ENCODE data around the gene ZNF778. TPM values are rescaled to one million over a fixed set of nuclear protein-coding genes. Genes with fewer than 3 reads are reported as not detected.
"Not testable (repeated sequence)": the region's sequence is repeated elsewhere in the genome, so short reads cannot be mapped to it uniquely, and the experiment has no call there.

The ZNF778 gene
- total and polyA plus RNA-seq, 10 of the 15 experiments (the other 5 are each of a cell fraction or from before 2014, with no cell fraction given) = 0.20 to 9.7 (median 4.1) TPM

DNA sequence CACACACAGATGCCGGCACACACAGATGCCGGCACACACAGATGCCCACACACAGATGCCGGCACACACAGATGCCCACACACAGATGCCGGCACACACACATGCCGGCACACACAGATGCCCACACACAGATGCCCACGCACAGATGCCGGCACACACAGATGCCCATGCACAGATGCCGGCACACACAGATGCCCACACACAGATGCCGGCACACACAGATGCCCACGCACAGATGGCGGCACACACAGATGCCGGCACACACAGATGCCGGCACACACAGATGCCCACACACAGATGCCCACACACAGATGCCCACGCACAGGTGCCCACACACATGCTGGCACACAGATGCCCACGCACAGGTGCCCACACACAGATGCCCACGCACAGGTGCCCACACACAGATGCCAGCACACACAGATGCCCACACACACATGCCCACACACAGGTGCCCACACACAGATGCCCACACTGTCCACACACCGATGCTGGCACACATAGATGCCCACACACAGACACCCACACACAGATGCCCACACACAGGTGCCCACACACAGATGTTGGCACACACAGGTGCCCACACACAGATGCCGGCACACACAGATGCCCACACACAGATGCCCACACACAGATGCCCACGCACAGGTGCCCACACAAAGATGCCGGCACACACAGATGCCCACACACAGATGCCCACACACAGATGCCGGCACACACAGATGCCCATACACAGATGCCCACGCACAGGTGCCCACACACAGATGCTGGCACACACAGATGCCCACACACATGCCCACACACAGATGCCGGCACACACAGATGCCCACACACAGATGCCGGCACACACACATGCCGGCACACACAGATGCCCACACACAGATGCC, 28.8 kb upstream of the ZNF778 start:
- H3K4me2 ChIP-seq (ENCODE audit: control insufficient read depth, insufficient read depth); BruUV-seq (replicated peaks); H3K9ac ChIP-seq (ENCODE audit: control insufficient read depth, insufficient read depth, low read length); H3K27me3 ChIP-seq (replicated peaks in 1 of 2; ENCODE audit: control insufficient read depth in 2 of 2, insufficient read depth in 2 of 2, low read length in 1 of 2); POLR2A ChIA-PET; H3K79me2 ChIP-seq (ENCODE audit: control insufficient read depth, insufficient read depth, low read length); ATAC-seq; intact Hi-C loops (cut with micrococcal nuclease; ENCODE audit: unreplicated experiment); H4K20me1 ChIP-seq (ENCODE audit: control insufficient read depth, insufficient read depth); SMC1A ChIA-PET (ENCODE audit: uncharacterized antibody, unreplicated experiment); H3K4me1 ChIP-seq (ENCODE audit: control insufficient read depth, insufficient read depth, low read length); FAIRE-seq; RAD21 ChIA-PET (ENCODE audit: unreplicated experiment); H3K4me3 ChIP-seq; H3K27ac ChIP-seq (ENCODE audit: control insufficient read depth, insufficient read depth); H3K36me3 ChIP-seq (ENCODE audit: control insufficient read depth in 2 of 2, insufficient read depth in 2 of 2, low read length in 1 of 2); DNase-seq (ENCODE audit: low read depth, low spot score); H2AFZ ChIP-seq (ENCODE audit: control insufficient read depth, low read depth, low read length); H3K9me3 ChIP-seq (replicated peaks; ENCODE audit: control insufficient read depth, insufficient read depth, low read length); in situ Hi-C loops (cut with MboI); CTCF ChIA-PET: not testable (repeated sequence)
- 83% methylated on average over 23 of the region's 25 CpGs for WGBS (ENCODE audit: insufficient coverage, insufficient replicate concordance, low lambda C conversion rate, missing lambda C conversion rate)

DNA sequence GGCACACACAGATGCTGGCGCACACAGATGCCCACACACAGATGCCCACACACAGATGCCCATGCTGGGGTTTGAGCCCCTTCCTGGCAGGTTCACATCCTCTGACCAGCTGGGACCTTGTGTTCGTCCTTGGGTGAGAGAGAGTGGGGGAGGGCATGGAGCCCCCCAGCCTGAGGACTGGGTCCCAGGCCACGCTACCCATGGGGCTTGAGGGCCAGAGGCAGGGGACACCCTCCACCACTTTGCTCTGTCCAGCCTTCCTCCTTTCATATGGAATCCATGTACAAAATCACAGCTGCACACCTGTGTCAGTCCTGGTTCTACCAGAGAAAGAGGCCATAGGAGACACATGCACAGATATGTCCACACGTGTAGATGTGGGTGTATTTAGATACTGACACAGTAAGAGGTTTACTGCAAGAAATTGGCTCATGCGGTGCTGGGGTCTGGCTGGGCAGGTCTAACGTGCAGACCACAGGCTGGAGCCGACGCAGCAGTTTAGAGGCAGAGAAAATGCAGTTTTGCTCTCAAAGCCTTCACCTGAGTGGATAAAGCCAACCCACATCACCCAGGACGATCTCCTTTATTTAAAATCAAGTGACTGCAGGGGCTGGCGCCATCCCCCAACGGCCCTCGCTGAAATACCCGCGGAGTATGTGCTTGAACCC, 28.0 kb upstream of the ZNF778 start:
- in situ Hi-C loops (cut with MboI) = no loop called here
- H3K4me1 ChIP-seq (ENCODE audit: control insufficient read depth, insufficient read depth, low read length) = no peaks in the 10 kb centered on the region
- H3K4me2 ChIP-seq (ENCODE audit: control insufficient read depth, insufficient read depth) = no peak overlapping the region
- no peaks in the 10 kb centered on the region for H3K9me3 ChIP-seq (replicated peaks; ENCODE audit: control insufficient read depth, insufficient read depth, low read length)
- no peak overlapping the region for H3K4me3 ChIP-seq
- H2AFZ ChIP-seq (ENCODE audit: control insufficient read depth, low read depth, low read length) = no peak overlapping the region
- CTCF ChIA-PET = no interaction called here
- no TSS peak for BruUV-seq (replicated peaks)
- H3K79me2 ChIP-seq (ENCODE audit: control insufficient read depth, insufficient read depth, low read length) = no peaks in the 10 kb centered on the region
- H3K27ac ChIP-seq (ENCODE audit: control insufficient read depth, insufficient read depth) = no peak overlapping the region
- TF ChIP-seq POLR2AphosphoS5 (IDR thresholded peaks at IDR 0.05; ENCODE audit: low read length) (no peak), ZNF207 (IDR thresholded peaks at IDR 0.05; ENCODE audit: borderline replicate concordance) (no peak), JUNB (IDR thresholded peaks at IDR 0.05) (no peak), SIX5 (IDR thresholded peaks at IDR 0.05; ENCODE audit: low read depth, low read length, severe bottlenecking) (no peak), ATF7 (IDR thresholded peaks at IDR 0.05; ENCODE audit: low read depth) (no peak), YY1 (IDR thresholded peaks at IDR 0.05; ENCODE audit: low read depth, low read length) (no peak), GATAD2B (conservative IDR thresholded peaks at IDR 0.05; ENCODE audit: low read depth) (no peak), MEF2B (IDR thresholded peaks at IDR 0.05; ENCODE audit: partially characterized antibody, poor library complexity, severe bottlenecking) (no peak)
- TF ChIP-seq, protein P1, sequence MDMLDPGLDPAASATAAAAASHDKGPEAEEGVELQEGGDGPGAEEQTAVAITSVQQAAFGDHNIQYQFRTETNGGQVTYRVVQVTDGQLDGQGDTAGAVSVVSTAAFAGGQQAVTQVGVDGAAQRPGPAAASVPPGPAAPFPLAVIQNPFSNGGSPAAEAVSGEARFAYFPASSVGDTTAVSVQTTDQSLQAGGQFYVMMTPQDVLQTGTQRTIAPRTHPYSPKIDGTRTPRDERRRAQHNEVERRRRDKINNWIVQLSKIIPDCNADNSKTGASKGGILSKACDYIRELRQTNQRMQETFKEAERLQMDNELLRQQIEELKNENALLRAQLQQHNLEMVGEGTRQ (IDR thresholded peaks at IDR 0.05; ENCODE audit: borderline replicate concordance, low read depth, low read length) = no peak
- TF ChIP-seq, protein P2, sequence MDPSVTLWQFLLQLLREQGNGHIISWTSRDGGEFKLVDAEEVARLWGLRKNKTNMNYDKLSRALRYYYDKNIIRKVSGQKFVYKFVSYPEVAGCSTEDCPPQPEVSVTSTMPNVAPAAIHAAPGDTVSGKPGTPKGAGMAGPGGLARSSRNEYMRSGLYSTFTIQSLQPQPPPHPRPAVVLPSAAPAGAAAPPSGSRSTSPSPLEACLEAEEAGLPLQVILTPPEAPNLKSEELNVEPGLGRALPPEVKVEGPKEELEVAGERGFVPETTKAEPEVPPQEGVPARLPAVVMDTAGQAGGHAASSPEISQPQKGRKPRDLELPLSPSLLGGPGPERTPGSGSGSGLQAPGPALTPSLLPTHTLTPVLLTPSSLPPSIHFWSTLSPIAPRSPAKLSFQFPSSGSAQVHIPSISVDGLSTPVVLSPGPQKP (IDR thresholded peaks at IDR 0.05; ENCODE audit: low read depth, low read length) = no peak
- no peaks in the 10 kb centered on the region for H3K36me3 ChIP-seq (ENCODE audit: control insufficient read depth in 2 of 2, insufficient read depth in 2 of 2, low read length in 1 of 2)
- SMC1A ChIA-PET (ENCODE audit: uncharacterized antibody, unreplicated experiment) = no interaction called here
- no peak overlapping the region for H3K9ac ChIP-seq (ENCODE audit: control insufficient read depth, insufficient read depth, low read length)
- no peaks in the 10 kb centered on the region for H4K20me1 ChIP-seq (ENCODE audit: control insufficient read depth, insufficient read depth)
- DNase-seq (ENCODE audit: low read depth, low spot score) (no peak), FAIRE-seq (no peak), ATAC-seq (no peak)
- RAD21 ChIA-PET (ENCODE audit: unreplicated experiment) = no interaction called here
- POLR2A ChIA-PET = no interaction called here
- intact Hi-C loops (cut with micrococcal nuclease; ENCODE audit: unreplicated experiment) = no loop called here
- no peaks in the 10 kb centered on the region for H3K27me3 ChIP-seq (replicated peaks in 1 of 2; ENCODE audit: control insufficient read depth in 2 of 2, insufficient read depth in 2 of 2, low read length in 1 of 2)
- 61% methylated on average over 14 of the region's 14 CpGs for WGBS (ENCODE audit: insufficient coverage, insufficient replicate concordance, low lambda C conversion rate, missing lambda C conversion rate)

Measured in GM12878 (cell line).